Esophagus muscularis mucosa (tissue), 4 donors: ENCODE data around the gene IQCH. TPM values are rescaled to one million over a fixed set of nuclear protein-coding genes. Genes with fewer than 3 reads are reported as not detected.

Experiments used
- DNase-seq: peaks from one replicate; pipeline ENCODE4 v3.0.0-alpha.2; 2017; ENCODE audit errors: extremely low spot score
- H3K27ac ChIP-seq, 4 donors: fragments of 200-600 bp; sonication (generic); replicated peaks in 1 of 4; 1 replicate in 3 of 4; 2 replicates in 1 of 4; pipeline ENCODE4 v1.5.1; 2016 to 2019; ENCODE audit warnings: mild to moderate bottlenecking in 1 of 4
- H3K27me3 ChIP-seq, 4 donors: fragments of 200-600 bp; sonication (generic); one replicate each; pipeline versions ENCODE4 v1.5.1 to v1.6.0; 2016 to 2019
- H3K36me3 ChIP-seq, 4 donors: fragments of 200-600 bp; sonication (generic); one replicate each; pipeline ENCODE4 v1.5.1; 2016 to 2019
- H3K4me1 ChIP-seq, 4 donors: fragments of 200-600 bp; sonication (generic); one replicate each; pipeline ENCODE4 v1.5.1; 2016 to 2019
- H3K4me3 ChIP-seq, 4 donors: fragments of 200-600 bp; sonication (generic); 1 replicate in 2 of 4; 2 replicates in 2 of 4; pipeline ENCODE4 v1.5.1; 2016 to 2019; ENCODE audit warnings: mild to moderate bottlenecking in 4 of 4, moderate library complexity in 1 of 4
- H3K9me3 ChIP-seq, 4 donors: fragments of 200-600 bp; sonication (generic); 1 replicate in 3 of 4; 2 replicates in 1 of 4; pipeline ENCODE4 v1.5.1; 2016 to 2019
- CTCF ChIP-seq, 3 experiments: fragments of 200-600 bp in 2 of 3; fragments of 450-650 bp in 1 of 3; sonication (generic) in 2 of 3; IDR thresholded peaks; one replicate each; pipeline ENCODE4 v1.5.1; 2017 to 2019; ENCODE audit warnings: antibody characterized with exemption in 3 of 3, mild to moderate bottlenecking in 2 of 3, moderate library complexity in 1 of 3
- EP300 ChIP-seq: sonication (generic); formaldehyde crosslinking; IDR thresholded peaks from one replicate; pipeline ENCODE4 v1.6.1; 2017; ENCODE audit warnings: antibody characterized with exemption
- POLR2A ChIP-seq: fragments of 450-650 bp; IDR thresholded peaks from one replicate; pipeline ENCODE4 v1.6.1; 2017; ENCODE audit warnings: antibody characterized with exemption, moderate library complexity, mild to moderate bottlenecking, low read depth
- POLR2AphosphoS5 ChIP-seq, 2 donors: sonication (generic); formaldehyde crosslinking; IDR thresholded peaks; one replicate each; pipeline ENCODE4 v1.6.1; 2017; ENCODE audit warnings: antibody characterized with exemption in 2 of 2
- WGBS: methylation state at CpG from one replicate; pipeline ENCODE4 v1.1.5; 2018; 5-methylcytosine and 5-hydroxymethylcytosine counted together
- intact Hi-C: fragments of 100-400 bp; cut with DNase I; formaldehyde crosslinking; loops from one replicate; pipeline ENCODE4 v1.15.1; 2023
- total RNA-seq, 4 donors: library from RNA; depleted of rRNA; stranded (reverse); fragments of >200 nt; gene quantifications; one replicate each; pipeline versions ENCODE4 v1.1.0 to v1.2.1, GENCODE V29; 2016

IQCH gene
- total RNA-seq, 4 donors from 2014 or later, result 0.58 to 2.4 (median 1.2) TPM

- no peak overlapping the region for H3K4me3 ChIP-seq
- intact Hi-C loops, result no loop called here
- no peak overlapping the region for H3K27ac ChIP-seq
- no peaks in the 10 kb centered on the region for H3K36me3 ChIP-seq
- H3K9me3 ChIP-seq, result no peaks in the 10 kb centered on the region
- H3K27me3 ChIP-seq, result no peaks in the 10 kb centered on the region
- no peaks in the 10 kb centered on the region for H3K4me1 ChIP-seq
- DNase-seq, result no peak
- no peak for TF ChIP-seq CTCF (IDR thresholded peaks at IDR 0.05)
- TF ChIP-seq POLR2A, result no peak
- TF ChIP-seq EP300, result no peak
- TF ChIP-seq POLR2AphosphoS5 (IDR thresholded peaks at IDR 0.05), result no peak
- WGBS, result 93% methylated on average over 5 of the region's 5 CpGs
Measured at GRCh38 chr15:67296188-67296587, 41.6 kb downstream of the IQCH start.

GRCh38 chr15:67296684-67297083 is 42.1 kb downstream of the IQCH start:
- H3K27ac ChIP-seq, result no peak overlapping the region
- DNase-seq, result no peak
- no peaks in the 10 kb centered on the region for H3K36me3 ChIP-seq
- H3K9me3 ChIP-seq, result no peaks in the 10 kb centered on the region
- H3K4me1 ChIP-seq, result no peaks in the 10 kb centered on the region
- intact Hi-C loops, result no loop called here
- TF ChIP-seq POLR2A (no peak), CTCF (IDR thresholded peaks at IDR 0.05) (no peak), EP300 (no peak), POLR2AphosphoS5 (IDR thresholded peaks at IDR 0.05) (no peak)
- WGBS, result 90% methylated on average over 1 of the region's 1 CpG
- no peak overlapping the region for H3K4me3 ChIP-seq
- H3K27me3 ChIP-seq, result no peaks in the 10 kb centered on the region

DNA sequence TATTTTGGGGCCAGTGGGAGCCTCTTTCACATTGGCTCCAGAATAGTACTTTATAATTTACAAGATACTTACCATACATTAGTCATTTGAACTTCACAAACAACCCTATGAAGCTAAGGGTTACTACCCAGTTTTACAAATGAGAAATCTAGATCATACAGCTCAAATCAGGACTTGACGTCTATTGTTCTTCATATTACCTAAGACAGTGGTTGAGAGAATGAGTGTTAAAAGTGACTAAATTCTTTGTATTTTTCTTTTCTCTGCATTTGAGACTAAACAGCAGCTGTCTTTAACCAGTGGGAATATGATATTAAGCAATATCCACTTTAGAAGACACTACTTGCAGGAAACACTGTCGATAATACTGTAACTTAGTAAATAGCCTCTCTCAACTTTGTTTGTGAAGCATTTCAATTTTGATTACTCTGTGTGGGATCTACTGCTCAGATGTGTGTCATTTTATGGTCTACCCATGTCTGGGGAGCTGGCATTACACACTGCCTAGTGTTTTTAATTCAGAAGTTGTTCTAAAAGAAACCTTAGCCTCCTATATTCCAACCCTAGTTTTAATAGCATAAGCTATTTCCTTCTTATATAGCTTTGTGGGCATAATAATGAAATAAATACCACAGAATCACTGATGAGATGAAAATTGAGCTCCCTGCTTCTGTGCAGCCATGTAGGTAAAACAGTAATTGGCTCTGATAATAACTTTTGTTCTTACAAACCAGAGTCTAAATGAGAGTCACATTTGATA is 45.9 kb downstream of the IQCH start:
- TF ChIP-seq EP300 (no peak), POLR2AphosphoS5 (IDR thresholded peaks at IDR 0.05) (no peak), CTCF (IDR thresholded peaks at IDR 0.05) (no peak), POLR2A (no peak)
- Histone ChIP-seq H3K4me3 (no peak overlapping the region), H3K27ac (no peak overlapping the region), H3K4me1 (no peaks in the 10 kb centered on the region), H3K36me3 (no peaks in the 10 kb centered on the region), H3K27me3 (no peaks in the 10 kb centered on the region), H3K9me3 (no peaks in the 10 kb centered on the region)
- intact Hi-C loops, result loop anchor here (10.0 kb wide), 1 partner anchor 216 kb away; no protein-coding TSS in a partner anchor
- 81% methylated on average over 2 of the region's 2 CpGs for WGBS
- DNase-seq, result no peak

DNA sequence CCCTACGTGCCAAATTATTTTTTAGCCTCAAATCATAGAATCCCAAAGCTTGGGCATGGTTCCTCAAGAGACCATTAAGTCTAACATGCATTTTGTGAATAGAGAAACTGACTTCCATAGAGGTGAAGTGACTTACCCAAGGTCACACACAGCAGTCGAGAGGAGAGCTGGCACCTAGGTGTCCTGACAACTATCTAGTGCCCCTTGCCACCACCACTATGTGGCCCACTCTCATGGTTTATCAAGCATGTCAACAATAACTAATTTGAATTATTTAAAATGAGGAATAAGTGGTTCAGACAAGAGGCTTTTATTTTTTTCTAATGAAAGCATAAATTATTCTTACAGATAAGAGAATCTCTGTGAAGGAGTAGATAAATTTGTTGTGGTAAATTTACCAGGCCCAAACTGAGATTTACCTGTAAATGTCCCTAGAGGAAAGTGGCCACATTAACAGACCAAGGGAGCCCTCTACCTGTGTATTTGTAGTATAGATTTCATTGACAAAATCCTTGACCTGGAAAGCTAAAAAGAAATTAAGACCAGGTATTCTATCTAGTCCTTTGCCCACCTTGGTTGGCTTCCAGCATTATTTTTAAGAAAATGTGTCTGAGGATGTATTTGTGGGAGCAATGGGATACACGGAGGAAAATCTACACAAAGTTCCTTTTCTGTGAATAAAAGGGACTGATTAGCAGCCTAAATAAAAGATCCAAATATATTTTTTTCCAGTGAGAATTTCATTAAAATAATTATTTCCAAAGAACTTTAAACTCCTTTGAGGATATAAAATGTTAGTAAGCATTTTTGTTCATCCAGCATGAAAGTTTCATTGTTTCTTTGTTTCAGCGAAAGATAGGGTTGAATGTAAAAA is 49.1 kb downstream of the IQCH start:
- peak; percentile 43 to 57 (median 51) for TF ChIP-seq CTCF (IDR thresholded peaks at IDR 0.05)
- no peak for TF ChIP-seq POLR2A
- no peak for DNase-seq
- intact Hi-C loops, result loop anchor here (2.0 to 10.0 kb wide), 2 partner anchors 219 to 357 kb away; no protein-coding TSS in a partner anchor

More for the DNA sequence above, 49.1 kb downstream of the IQCH start:
- Histone ChIP-seq H3K4me3 (no peak overlapping the region), H3K27me3 (no peaks in the 10 kb centered on the region), H3K9me3 (no peaks in the 10 kb centered on the region), H3K4me1 (peaks cover 0 to 14% (median 12%) of the 10 kb centered on the region in 4 donors), H3K36me3 (no peaks in the 10 kb centered on the region), H3K27ac (no peak overlapping the region)
- WGBS, result 80% methylated on average over 4 of the region's 4 CpGs
